IPS-18c (cell line): ENCODE measurements around the gene GPR65.

Source experiments
- H3K4me3 ChIP-seq: 2 replicates; pipeline ENCODE4 v1.7.0; 2013; ENCODE audit warnings: low read depth, mild to moderate bottlenecking, low read length, moderate library complexity; ENCODE audit not compliant: insufficient read depth
- H3K9me3 ChIP-seq: one replicate; pipeline ENCODE4 v1.6.1; 2013; ENCODE audit warnings: mild to moderate bottlenecking, low read length, moderate library complexity; ENCODE audit not compliant: control insufficient read depth, insufficient read depth

The GPR65 gene

GRCh38 chr14:88005050-88005481 lies at the start of gene GPR65:
Gene GPR65, plus strand, starts transcription at chr14:88005135. Its CDS starts 5,713 bp downstream, at chr14:88010848.
- Histone ChIP-seq H3K4me3 (no peak within 1 kb of the TSS), H3K9me3 (no peaks in the 10 kb centered on the region)

DNA sequence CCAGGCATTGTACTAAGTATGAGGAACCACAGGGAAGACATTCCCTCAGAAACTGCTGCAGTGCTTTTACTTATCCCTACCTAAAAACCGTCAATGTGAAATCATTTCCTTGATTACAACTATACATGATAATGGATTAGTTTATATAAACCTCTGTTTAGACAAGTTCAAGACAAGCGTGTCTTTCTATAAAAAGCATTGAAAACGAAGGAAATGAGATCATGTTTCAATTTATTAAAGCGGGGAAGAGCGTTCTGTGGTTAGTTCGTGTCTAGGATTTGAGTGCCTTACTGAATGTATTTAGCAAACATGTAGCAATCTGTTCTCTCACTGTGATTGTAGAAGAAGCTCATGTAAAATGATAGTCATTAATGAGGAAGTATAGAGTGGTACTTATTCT lies 49.4 kb upstream of the GPR65 start:
- Histone ChIP-seq H3K4me3 (no peak overlapping the region), H3K9me3 (no peaks in the 10 kb centered on the region)

- Histone ChIP-seq H3K4me3 (no peak overlapping the region), H3K9me3 (no peaks in the 10 kb centered on the region)
Observed at GRCh38 chr14:87960013-87960787, 44.7 kb upstream of the GPR65 start.

DNA sequence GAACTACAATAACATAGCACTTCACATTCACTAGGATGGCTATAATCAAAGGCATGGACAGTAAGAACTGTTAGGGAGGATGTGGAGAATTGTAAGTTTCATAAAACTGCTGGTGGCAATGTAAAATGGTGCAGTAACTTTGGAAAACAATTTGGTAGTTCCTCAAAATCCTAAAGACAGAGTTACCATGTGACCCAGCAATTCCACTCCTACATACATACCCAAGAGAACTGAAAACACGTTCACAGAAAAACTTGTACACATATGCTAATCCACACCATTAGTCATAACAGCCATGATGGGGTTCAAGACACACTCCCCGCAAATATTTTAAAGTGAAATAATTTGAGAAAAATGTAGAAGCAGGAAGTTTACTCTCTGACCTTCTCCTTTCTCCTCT lies 43.7 kb upstream of the GPR65 start:
- H3K4me3 ChIP-seq = no peak overlapping the region
- no peaks in the 10 kb centered on the region for H3K9me3 ChIP-seq

DNA sequence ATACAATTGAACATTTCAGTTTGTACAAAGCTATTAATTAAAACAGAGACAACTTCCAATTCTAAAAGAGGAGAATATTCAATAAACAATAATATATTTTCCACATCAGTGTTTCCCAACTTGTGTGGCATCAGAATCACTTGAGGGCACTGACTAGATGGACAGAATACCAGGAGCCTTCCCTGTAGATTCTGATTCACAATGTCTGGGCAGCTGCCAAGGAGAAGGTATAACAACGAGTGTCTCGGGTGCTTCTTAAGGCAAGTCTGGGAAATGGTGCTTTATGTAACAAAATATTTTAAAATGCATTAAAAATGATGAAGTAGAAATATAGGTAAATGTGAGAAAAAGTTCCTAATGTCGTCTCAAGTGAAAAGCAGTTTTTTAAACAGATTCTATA lies 38.1 kb upstream of the GPR65 start:
- no peak overlapping the region for H3K4me3 ChIP-seq
- H3K9me3 ChIP-seq = no peaks in the 10 kb centered on the region

GRCh38 chr14:87967496-87967895 lies 37.4 kb upstream of the GPR65 start:
- no peaks in the 10 kb centered on the region for H3K9me3 ChIP-seq
- no peak overlapping the region for H3K4me3 ChIP-seq

- Histone ChIP-seq H3K4me3 (no peak overlapping the region), H3K9me3 (no peaks in the 10 kb centered on the region)
Observed at GRCh38 chr14:87971010-87971409, 33.9 kb upstream of the GPR65 start.

DNA sequence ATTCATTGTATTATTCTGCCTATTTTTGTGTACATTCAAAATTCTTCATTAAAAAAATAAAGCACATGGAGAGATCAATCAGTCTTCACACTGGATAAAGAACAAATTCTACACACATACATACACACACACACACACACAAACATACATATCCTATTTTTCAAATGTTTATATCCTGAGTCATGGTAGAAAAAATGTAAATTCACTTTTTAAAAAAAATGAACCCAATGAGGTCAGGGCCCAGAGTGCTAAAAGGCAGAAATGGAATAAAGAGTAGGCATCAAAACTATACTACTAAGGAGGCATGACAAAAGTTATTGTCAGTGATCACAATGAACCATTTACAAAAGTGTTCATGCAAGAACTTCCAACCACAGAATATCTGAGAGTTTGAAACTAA lies 29.3 kb upstream of the GPR65 start:
- no peaks in the 10 kb centered on the region for H3K9me3 ChIP-seq
- H3K4me3 ChIP-seq = no peak overlapping the region

- Histone ChIP-seq H3K9me3 (no peaks in the 10 kb centered on the region), H3K4me3 (no peak overlapping the region)
Observed at GRCh38 chr14:87979689-87980088, 25.2 kb upstream of the GPR65 start.

- H3K9me3 ChIP-seq = no peaks in the 10 kb centered on the region
- no peak overlapping the region for H3K4me3 ChIP-seq
Observed at GRCh38 chr14:87989221-87989955, 15.5 kb upstream of the GPR65 start.

DNA sequence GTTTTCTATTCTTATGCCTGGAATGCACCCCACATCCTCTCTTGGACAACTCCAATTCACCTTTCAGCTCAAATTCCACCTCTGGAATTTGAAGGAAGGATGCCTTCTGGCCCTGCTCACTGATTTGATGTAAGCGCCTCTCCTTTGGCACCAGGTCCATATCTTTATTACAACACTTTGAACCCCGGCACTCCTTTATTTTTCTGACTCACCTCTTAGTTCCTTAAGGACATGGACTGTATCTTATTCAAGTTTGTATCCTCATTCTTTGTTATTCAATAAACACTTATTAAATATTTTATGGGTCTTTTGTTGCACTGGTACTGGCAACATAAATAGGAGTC lies 15.0 kb upstream of the GPR65 start:
- no peak overlapping the region for H3K4me3 ChIP-seq
- no peaks in the 10 kb centered on the region for H3K9me3 ChIP-seq

- H3K9me3 ChIP-seq = no peaks in the 10 kb centered on the region
- no peak overlapping the region for H3K4me3 ChIP-seq
Observed at GRCh38 chr14:87990682-87991081, 14.3 kb upstream of the GPR65 start.

DNA sequence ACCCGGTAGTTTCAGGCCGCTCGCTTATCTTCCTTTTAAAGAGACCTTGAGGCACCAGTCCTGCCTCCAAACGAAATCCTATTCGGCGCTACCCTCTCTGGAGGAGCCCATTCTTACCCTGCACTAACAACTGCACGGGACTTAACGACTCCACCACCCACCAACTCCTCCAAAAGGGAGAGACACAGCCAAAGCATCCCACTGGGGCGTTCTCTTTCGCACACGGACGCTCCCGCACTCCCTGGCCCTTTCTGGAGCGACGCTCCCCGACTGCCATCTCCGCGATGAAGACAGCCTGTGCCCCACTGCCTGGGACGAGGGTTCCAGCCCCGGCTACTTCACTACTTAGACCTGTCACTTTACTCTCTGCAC lies 12.6 kb upstream of the GPR65 start:
- no peaks in the 10 kb centered on the region for H3K9me3 ChIP-seq
- H3K4me3 ChIP-seq = peak overlapping the region; percentile 79

GRCh38 chr14:87992718-87993628 lies 12.0 kb upstream of the GPR65 start, which contains the start of gene GALC:
Gene GALC, minus strand, starts transcription at chr14:87993182. Its CDS starts 18 bp downstream, at chr14:87993164.
- Histone ChIP-seq H3K4me3 (peak within 1 kb of the TSS; percentile 79), H3K9me3 (no peaks in the 10 kb centered on the region)

- Histone ChIP-seq H3K9me3 (no peaks in the 10 kb centered on the region), H3K4me3 (no peak overlapping the region)
Observed at GRCh38 chr14:87994974-87995373, 10.0 kb upstream of the GPR65 start.

DNA sequence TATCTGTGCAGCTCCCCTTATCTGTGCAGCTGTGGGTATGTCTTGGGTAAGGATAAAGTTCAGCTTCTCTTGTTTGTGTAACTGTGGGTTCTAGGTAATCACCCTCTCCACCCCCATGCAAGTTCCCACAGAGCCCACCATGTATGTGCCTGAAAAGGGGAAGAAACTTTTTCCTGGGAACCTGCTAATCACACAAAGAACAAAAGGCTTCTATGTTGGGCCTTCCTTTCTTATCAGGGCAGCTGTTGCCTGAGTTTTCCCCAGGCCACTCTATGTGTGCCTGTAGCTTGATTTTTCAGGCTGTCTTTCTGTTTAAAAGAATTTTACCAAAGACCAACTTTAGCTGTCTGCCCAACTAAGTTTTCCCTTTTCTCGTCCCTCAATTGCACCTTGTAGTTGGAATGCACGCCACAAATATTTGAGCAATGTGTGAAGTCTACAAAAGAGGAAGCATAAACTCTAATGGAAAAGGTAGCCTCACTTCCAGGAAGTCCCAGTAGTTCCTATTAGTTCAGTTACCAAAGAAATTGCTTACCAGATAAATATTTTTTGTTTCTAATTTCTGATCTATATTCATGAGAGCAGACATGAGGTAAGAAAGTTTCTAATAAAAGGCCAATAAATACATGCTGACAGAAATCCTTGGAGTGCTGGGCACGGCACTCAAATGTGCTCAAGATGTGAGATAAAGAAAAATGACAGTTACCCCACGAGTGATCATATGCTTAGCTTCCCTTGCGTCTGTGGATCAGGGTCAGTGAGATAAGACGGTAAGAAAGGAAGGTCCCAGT lies 9.2 kb upstream of the GPR65 start:
- Histone ChIP-seq H3K9me3 (no peaks in the 10 kb centered on the region), H3K4me3 (no peak overlapping the region)

- no peaks in the 10 kb centered on the region for H3K9me3 ChIP-seq
- no peak overlapping the region for H3K4me3 ChIP-seq
Observed at GRCh38 chr14:87996291-87996592, 8.7 kb upstream of the GPR65 start.
